Left renal pelvis (tissue), 4 donors: Measurements from ENCODE around the gene PHF12. TPM values are rescaled to one million over a fixed set of nuclear protein-coding genes. Genes with fewer than 3 reads are reported as not detected.

Source experiments
- DNase-seq, 4 donors: peaks; one replicate each; pipeline ENCODE4 v3.0.0-alpha.2; 2013; ENCODE audit warnings: low read depth in 4 of 4, low spot score in 3 of 4
- polyA plus RNA-seq, 4 donors: library from polyadenylated mRNA; unstranded; fragments of 120-200 nt; gene quantifications; one replicate each; pipeline ENCODE4 v1.2.1, GENCODE V29; 2013; ENCODE audit not compliant: insufficient read length in 4 of 4

The PHF12 gene
- polyA plus RNA-seq: 10 to 100 TPM; 38.9 to 52.6 (median 43.7) TPM

GRCh38 chr17:28951428-28951990, at the start of gene PHF12:
TSS of gene PHF12 (minus strand) at chr17:28951518. CDS start at chr17:28950960, 558 bp downstream.
- DNase-seq: peak; percentile 99 to 100 (median 100)

GRCh38 chr17:29000973-29001372, 49.7 kb upstream of the PHF12 start:
- no peak for DNase-seq

- DNase-seq: no peak
These were observed 47.9 kb upstream of the PHF12 start for GRCh38 chr17:28999206-28999605.

GRCh38 chr17:28997806-28998205, 46.5 kb upstream of the PHF12 start:
- DNase-seq: no peak

- DNase-seq: no peak
These were observed 45.3 kb upstream of the PHF12 start for GRCh38 chr17:28996554-28997096.

GRCh38 chr17:28993645-28994426, 42.5 kb upstream of the PHF12 start:
- DNase-seq: no peak

GRCh38 chr17:28992625-28993600, 41.6 kb upstream of the PHF12 start:
- DNase-seq: no peak

GRCh38 chr17:28992185-28992584, 40.9 kb upstream of the PHF12 start:
- no peak for DNase-seq

- no peak for DNase-seq
These were observed 40.5 kb upstream of the PHF12 start for GRCh38 chr17:28991779-28992178.

- no peak for DNase-seq
These were observed 37.7 kb upstream of the PHF12 start for GRCh38 chr17:28989028-28989427.

GRCh38 chr17:28988475-28988874, 37.2 kb upstream of the PHF12 start:
- DNase-seq: no peak

- no peak for DNase-seq
These were observed 35.7 kb upstream of the PHF12 start for GRCh38 chr17:28986714-28987655.

GRCh38 chr17:28985950-28986713, 34.8 kb upstream of the PHF12 start:
- no peak for DNase-seq

- DNase-seq: no peak
These were observed 32.2 kb upstream of the PHF12 start for GRCh38 chr17:28983286-28984230.

GRCh38 chr17:28982131-28982793, 30.9 kb upstream of the PHF12 start:
- no peak for DNase-seq

GRCh38 chr17:28978356-28978964, 27.1 kb upstream of the PHF12 start:
- DNase-seq: no peak
